GM19351 (cell line): Measurements from ENCODE around the gene FAM170B.

Source experiments
- ATAC-seq: cut with Tn5 transposase; IDR thresholded peaks from one replicate; pipeline ENCODE4 v1.9.1; 2021; ENCODE audit warnings: mild to moderate bottlenecking, moderate library complexity; ENCODE audit not compliant: unreplicated experiment

Gene FAM170B

DNA sequence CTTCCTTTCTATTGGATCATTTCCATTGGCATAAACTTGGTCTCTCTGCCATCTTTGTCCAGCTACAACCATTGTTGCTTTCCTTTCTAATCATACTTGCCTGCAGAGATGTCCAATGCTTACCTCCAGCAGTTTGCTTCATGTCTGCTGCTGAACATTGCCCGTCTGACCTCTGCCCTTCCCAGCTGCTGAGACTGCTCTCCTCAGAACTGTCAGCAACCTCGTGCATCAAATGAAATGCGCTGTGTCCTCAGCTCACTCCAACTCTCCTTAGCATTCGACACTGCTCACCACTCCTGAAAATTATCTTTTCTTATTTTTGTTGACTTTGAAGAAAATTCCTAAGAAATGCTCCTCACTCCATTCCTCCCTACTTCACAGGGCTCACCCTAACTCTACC, 5.0 kb downstream of the FAM170B start:
- ATAC-seq: no peak

GRCh38 chr10:49123981-49124950, 9.6 kb downstream of the FAM170B start:
- no peak for ATAC-seq

DNA sequence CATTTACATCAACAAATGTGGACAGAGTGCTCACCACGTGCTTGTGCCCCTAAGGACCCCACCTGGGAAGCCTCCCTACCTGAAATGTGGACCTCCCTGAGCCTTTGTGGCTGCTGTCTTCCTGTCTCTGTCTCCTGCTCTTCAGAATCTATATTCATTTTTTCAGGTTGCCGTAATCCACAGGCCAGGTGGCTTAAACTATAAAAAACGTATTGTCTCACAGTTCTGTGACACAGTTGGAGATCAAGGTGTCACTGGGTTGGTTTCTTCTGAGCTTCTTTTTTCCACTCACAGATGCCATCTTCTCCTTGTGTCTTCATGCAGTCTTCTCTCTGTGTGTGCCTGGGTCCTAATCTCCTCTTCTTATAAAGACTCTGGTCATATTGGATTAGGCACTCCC, 12.9 kb downstream of the FAM170B start:
- no peak for ATAC-seq

DNA sequence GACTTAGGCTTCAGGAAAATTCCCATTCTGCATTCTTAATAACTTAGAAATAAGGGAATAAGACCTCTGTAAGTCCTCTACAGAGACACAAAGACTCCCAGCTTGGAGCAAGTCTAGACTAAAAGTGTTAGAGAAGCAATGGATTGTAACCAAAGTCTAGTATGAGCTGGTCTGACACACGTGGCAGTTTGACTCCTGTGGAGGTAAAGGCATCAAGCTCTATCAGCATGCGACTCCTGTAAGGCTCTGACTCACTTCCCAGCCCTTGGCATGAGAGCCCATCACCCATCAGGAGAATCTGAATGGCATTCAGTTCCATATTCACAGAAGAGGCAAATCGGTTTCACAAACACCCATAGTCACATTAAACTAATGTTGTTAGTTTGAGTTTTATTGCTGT, 14.1 kb downstream of the FAM170B start:
- ATAC-seq: no peak

GRCh38 chr10:49118430-49119074, 15.3 kb downstream of the FAM170B start:
- no peak for ATAC-seq

- no peak for ATAC-seq
Measured at GRCh38 chr10:49117376-49118070, 16.3 kb downstream of the FAM170B start.

- no peak for ATAC-seq
Measured at GRCh38 chr10:49116509-49117375, 17.1 kb downstream of the FAM170B start.

GRCh38 chr10:49115796-49116508, 17.9 kb downstream of the FAM170B start:
- ATAC-seq: no peak

GRCh38 chr10:49115015-49115795, 18.6 kb downstream of the FAM170B start, which contains the start of gene VSTM4:
Gene VSTM4, minus strand, starts transcription at chr10:49115522. Its CDS starts 37 bp downstream, at chr10:49115485.
- no peak for ATAC-seq

DNA sequence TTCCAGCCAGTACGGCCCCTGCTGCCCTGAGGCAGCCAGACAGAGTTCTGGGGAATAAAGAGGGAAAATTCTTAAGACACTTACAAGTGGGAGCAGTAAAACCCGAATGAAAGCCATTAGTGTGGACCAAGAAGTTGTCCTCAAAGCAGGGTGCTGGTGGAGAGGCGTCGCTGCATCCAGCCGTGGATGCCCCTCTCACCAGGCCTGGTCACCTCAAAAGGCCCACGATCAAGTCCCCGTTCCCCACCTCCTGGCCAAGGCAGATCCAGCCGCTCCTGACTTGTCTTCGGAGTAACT, 19.2 kb downstream of the FAM170B start:
- ATAC-seq: no peak

- ATAC-seq: no peak
Measured at GRCh38 chr10:49113741-49114141, 20.1 kb downstream of the FAM170B start.

- ATAC-seq: no peak
Measured at GRCh38 chr10:49112851-49113250, 21.0 kb downstream of the FAM170B start.

DNA sequence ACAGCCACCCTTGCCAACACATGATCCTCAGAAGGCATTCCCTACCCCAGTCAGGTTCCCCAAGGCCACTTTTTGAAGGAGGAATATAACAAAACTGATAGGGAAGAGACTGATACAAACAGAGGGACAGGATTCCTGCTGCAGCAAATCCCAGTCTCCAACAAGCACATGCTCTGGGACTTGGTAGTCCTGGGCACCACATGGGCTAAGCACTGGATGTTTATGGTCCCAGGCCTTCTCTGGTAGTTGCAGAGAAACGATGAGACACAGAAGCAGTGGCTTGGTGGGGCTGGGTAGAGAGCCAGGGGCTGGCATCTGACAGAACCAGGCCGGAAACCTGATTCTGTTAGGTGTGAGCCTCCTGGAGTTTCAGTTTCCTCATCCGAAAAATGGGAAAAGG, 21.7 kb downstream of the FAM170B start:
- ATAC-seq: no peak

GRCh38 chr10:49111320-49111698, 22.5 kb downstream of the FAM170B start:
- ATAC-seq: no peak

GRCh38 chr10:49110684-49111319, 23.0 kb downstream of the FAM170B start:
- no peak for ATAC-seq

- ATAC-seq: no peak
Measured at GRCh38 chr10:49109669-49110340, 24.0 kb downstream of the FAM170B start.

DNA sequence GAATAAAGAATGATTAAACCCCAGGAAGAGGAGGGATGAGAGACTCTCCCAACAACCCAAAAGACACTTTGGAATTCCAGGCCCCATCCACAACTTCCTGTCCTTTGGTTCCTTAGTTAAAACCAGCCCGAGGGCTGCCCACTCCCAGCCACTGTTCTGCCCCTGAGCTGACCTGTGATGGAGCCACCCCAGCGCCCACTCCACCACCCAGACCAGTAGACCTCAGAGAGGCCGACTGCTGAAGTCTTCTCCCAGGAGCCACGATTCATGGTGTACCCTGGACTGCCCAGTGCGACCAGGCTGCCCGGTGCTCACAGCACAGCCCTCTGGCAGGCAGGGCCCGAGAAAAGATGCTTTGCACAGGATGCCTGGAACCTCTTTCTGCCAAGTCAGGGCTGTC, 25.2 kb downstream of the FAM170B start:
- ATAC-seq: no peak

- ATAC-seq: no peak
Measured at GRCh38 chr10:49107887-49108267, 25.9 kb downstream of the FAM170B start.
